Measurements from ENCODE around the gene SPOCK2. TPM values are rescaled to one million over a fixed set of nuclear protein-coding genes. Genes with fewer than 3 reads are reported as not detected.

The SPOCK2 gene
- total and polyA plus RNA-seq, 2 donors (not counting 3 experiments of a cell fraction or from before 2014, with no cell fraction given), result 0.40 to 1.1 TPM

DNA sequence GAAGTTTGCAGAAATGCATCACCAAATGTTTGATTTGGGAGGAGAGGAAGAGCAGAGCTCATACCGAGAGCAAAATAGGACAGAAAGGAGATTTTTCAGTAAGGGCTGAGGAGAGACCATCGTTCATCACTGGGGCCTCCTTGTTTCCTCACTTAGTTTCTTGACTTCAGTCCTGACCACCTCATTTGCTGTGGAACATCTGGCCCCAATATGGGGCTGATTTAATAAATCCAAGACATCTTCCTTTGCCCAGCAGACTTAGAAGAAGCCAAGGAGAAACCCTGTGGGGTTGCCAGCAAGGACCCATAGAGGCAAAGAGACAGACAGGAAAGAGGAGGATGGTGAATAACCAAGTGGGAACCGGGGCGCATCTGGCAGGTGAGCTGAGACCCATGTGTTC, 63.8 kb downstream of the SPOCK2 start:
- dilution Hi-C loops (cut with MboI; ENCODE audit: extremely low pct_ligation_motif_present, low sequenced_read_pairs), result no loop called here
- no peaks in the 10 kb centered on the region for H3K36me3 ChIP-seq (ENCODE audit: control insufficient read depth in 2 of 2, extremely low read depth in 1 of 2, insufficient read depth in 2 of 2, low read length in 2 of 2)
- H3K27me3 ChIP-seq (ENCODE audit: control insufficient read depth in 2 of 2, insufficient read depth in 2 of 2, low read length in 2 of 2), result peaks cover 2% of the 10 kb centered on the region in 2 experiments
- no peak overlapping the region for H3K27ac ChIP-seq (ENCODE audit: insufficient read depth, low read depth, low read length)
- H3K4me3 ChIP-seq (replicated peaks in 1 of 3; ENCODE audit: insufficient read depth in 1 of 3, low read depth in 1 of 3, low read length in 3 of 3), result no peak overlapping the region
- peaks cover 7% of the 10 kb centered on the region for H3K4me1 ChIP-seq (ENCODE audit: control insufficient read depth, extremely low read depth, insufficient read depth, low read length)
- FAIRE-seq (no peak), DNase-seq (ENCODE audit: low read depth, low spot score) (no peak)
- POLR2A ChIA-PET, result no interaction called here
- no peak overlapping the region for H3K9ac ChIP-seq (replicated peaks; ENCODE audit: extremely low read depth, insufficient read depth, low read length)
- H4K20me1 ChIP-seq (replicated peaks; ENCODE audit: control insufficient read depth, extremely low read depth, insufficient read depth, low read length), result no peaks in the 10 kb centered on the region
- no peak overlapping the region for H3K4me2 ChIP-seq (ENCODE audit: insufficient read depth, low read length)
- no TSS peak for BruUV-seq (replicated peaks)
- no peaks in the 10 kb centered on the region for H3K79me2 ChIP-seq (ENCODE audit: control insufficient read depth, insufficient read depth, low read length)
- intact Hi-C loops (cut with micrococcal nuclease), result no loop called here
- no peak for TF ChIP-seq EZH2 (IDR thresholded peaks at IDR 0.05; ENCODE audit: borderline replicate concordance, low read depth, low read length, severe bottlenecking)
- TF ChIP-seq, protein P1, sequence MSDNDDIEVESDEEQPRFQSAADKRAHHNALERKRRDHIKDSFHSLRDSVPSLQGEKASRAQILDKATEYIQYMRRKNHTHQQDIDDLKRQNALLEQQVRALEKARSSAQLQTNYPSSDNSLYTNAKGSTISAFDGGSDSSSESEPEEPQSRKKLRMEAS (IDR thresholded peaks at IDR 0.05; ENCODE audit: insufficient read depth, insufficient read length), result no peak
- no peak for TF ChIP-seq MYC (IDR thresholded peaks at IDR 0.05; ENCODE audit: low read depth, low read length)
- TF ChIP-seq, protein P2, sequence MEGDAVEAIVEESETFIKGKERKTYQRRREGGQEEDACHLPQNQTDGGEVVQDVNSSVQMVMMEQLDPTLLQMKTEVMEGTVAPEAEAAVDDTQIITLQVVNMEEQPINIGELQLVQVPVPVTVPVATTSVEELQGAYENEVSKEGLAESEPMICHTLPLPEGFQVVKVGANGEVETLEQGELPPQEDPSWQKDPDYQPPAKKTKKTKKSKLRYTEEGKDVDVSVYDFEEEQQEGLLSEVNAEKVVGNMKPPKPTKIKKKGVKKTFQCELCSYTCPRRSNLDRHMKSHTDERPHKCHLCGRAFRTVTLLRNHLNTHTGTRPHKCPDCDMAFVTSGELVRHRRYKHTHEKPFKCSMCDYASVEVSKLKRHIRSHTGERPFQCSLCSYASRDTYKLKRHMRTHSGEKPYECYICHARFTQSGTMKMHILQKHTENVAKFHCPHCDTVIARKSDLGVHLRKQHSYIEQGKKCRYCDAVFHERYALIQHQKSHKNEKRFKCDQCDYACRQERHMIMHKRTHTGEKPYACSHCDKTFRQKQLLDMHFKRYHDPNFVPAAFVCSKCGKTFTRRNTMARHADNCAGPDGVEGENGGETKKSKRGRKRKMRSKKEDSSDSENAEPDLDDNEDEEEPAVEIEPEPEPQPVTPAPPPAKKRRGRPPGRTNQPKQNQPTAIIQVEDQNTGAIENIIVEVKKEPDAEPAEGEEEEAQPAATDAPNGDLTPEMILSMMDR (IDR thresholded peaks at IDR 0.05; ENCODE audit: extremely low read depth in 1 of 2, insufficient read depth in 1 of 2, low read depth in 1 of 2, low read length in 2 of 2), result no peak
- no peaks in the 10 kb centered on the region for H3K9me1 ChIP-seq (replicated peaks; ENCODE audit: control insufficient read depth, extremely low read depth, insufficient read depth, low read length)
- H3K9me3 ChIP-seq (replicated peaks; ENCODE audit: control insufficient read depth, insufficient read depth, low read length), result no peaks in the 10 kb centered on the region
- CTCF ChIA-PET, result interaction anchor here (2.3 kb wide), 1 partner anchor 24 kb away, joined by 13 read pairs; no protein-coding TSS in a partner anchor
- H2AFZ ChIP-seq (ENCODE audit: low read depth, low read length), result no peak overlapping the region

DNA sequence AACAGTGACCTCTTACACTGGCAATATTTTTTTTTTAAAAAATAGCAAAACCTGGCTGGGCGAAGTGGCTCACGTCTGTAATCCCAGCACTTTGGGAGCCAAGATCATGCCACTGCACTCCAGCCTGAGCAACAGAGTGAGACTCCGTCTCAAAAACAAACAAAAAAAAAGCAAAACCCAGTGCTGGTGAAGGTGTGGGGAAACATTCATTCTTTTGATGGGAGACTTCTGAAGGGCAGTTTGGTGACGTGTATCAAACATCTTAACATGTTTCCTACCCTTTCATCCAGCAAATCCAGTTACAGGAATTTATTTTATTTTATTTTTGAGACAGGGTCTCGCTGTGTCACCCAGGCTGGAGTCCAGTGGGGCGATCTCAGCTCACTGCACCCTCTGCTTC, 66.1 kb downstream of the SPOCK2 start:
- no peak for FAIRE-seq
- no peak for TF ChIP-seq EZH2 (IDR thresholded peaks at IDR 0.05; ENCODE audit: borderline replicate concordance, low read depth, low read length, severe bottlenecking)
- TF ChIP-seq FOS (IDR thresholded peaks at IDR 0.05; ENCODE audit: borderline replicate concordance, insufficient read depth, low read length), result no peak
- no peak for TF ChIP-seq JUN (IDR thresholded peaks at IDR 0.05; ENCODE audit: borderline replicate concordance, insufficient read depth, insufficient read length, low read depth)
- TF ChIP-seq, protein P1 (IDR thresholded peaks at IDR 0.05; ENCODE audit: insufficient read depth, insufficient read length), result no peak
- no peak for TF ChIP-seq MYC (IDR thresholded peaks at IDR 0.05; ENCODE audit: low read depth, low read length)
- no peak for TF ChIP-seq GATA2 (IDR thresholded peaks at IDR 0.05; ENCODE audit: insufficient read depth, insufficient read length, low read depth, low read length)
- TF ChIP-seq POLR2AphosphoS5 (IDR thresholded peaks at IDR 0.05; ENCODE audit: insufficient read depth, low read depth, low read length), result no peak
- no peak for TF ChIP-seq POLR2A (IDR thresholded peaks at IDR 0.05; ENCODE audit: low read depth, low read length)
- TF ChIP-seq, protein P2 (IDR thresholded peaks at IDR 0.05; ENCODE audit: extremely low read depth in 1 of 2, insufficient read depth in 1 of 2, low read depth in 1 of 2, low read length in 2 of 2), result no peak
- no peak for DNase-seq (ENCODE audit: low read depth, low spot score)
- intact Hi-C loops (cut with micrococcal nuclease) (no loop called here), dilution Hi-C loops (cut with MboI; ENCODE audit: extremely low pct_ligation_motif_present, low sequenced_read_pairs) (no loop called here)
- H3K27ac ChIP-seq (ENCODE audit: insufficient read depth, low read depth, low read length), result no peak overlapping the region
- no peak overlapping the region for H3K4me3 ChIP-seq (replicated peaks in 1 of 3; ENCODE audit: insufficient read depth in 1 of 3, low read depth in 1 of 3, low read length in 3 of 3)
- H3K9me1 ChIP-seq (replicated peaks; ENCODE audit: control insufficient read depth, extremely low read depth, insufficient read depth, low read length), result no peaks in the 10 kb centered on the region
- no peaks in the 10 kb centered on the region for H3K36me3 ChIP-seq (ENCODE audit: control insufficient read depth in 2 of 2, extremely low read depth in 1 of 2, insufficient read depth in 2 of 2, low read length in 2 of 2)
- H3K9ac ChIP-seq (replicated peaks; ENCODE audit: extremely low read depth, insufficient read depth, low read length), result no peak overlapping the region
- H3K4me2 ChIP-seq (ENCODE audit: insufficient read depth, low read length), result no peak overlapping the region
- H3K79me2 ChIP-seq (ENCODE audit: control insufficient read depth, insufficient read depth, low read length), result no peaks in the 10 kb centered on the region
- no peaks in the 10 kb centered on the region for H3K9me3 ChIP-seq (replicated peaks; ENCODE audit: control insufficient read depth, insufficient read depth, low read length)
- H4K20me1 ChIP-seq (replicated peaks; ENCODE audit: control insufficient read depth, extremely low read depth, insufficient read depth, low read length), result no peaks in the 10 kb centered on the region
- peaks cover 2% of the 10 kb centered on the region in 2 experiments for H3K27me3 ChIP-seq (ENCODE audit: control insufficient read depth in 2 of 2, insufficient read depth in 2 of 2, low read length in 2 of 2)
- no TSS peak for BruUV-seq (replicated peaks)
- H2AFZ ChIP-seq (ENCODE audit: low read depth, low read length), result no peak overlapping the region
- peaks cover 7% of the 10 kb centered on the region for H3K4me1 ChIP-seq (ENCODE audit: control insufficient read depth, extremely low read depth, insufficient read depth, low read length)
- CTCF ChIA-PET, result interaction anchor here (1.1 to 2.5 kb wide), 3 partner anchors 10 to 126 kb away, joined by 3 to 8 read pairs (median 3); no protein-coding TSS in a partner anchor
- POLR2A ChIA-PET, result no interaction called here
